Suppressor macrophage treated with lipopolysaccharide for 1 hour (primary cell): ENCODE results near the gene GRAMD2B.
"Not testable (repeated sequence)": the region's sequence is repeated elsewhere in the genome, so short reads cannot be mapped to it uniquely, and the experiment has no call there.

Experiments used
- DNase-seq, 3 donors: peaks; one replicate each; pipeline ENCODE4 v3.0.0-alpha.2; 2020 to 2022

The GRAMD2B gene, protein sequence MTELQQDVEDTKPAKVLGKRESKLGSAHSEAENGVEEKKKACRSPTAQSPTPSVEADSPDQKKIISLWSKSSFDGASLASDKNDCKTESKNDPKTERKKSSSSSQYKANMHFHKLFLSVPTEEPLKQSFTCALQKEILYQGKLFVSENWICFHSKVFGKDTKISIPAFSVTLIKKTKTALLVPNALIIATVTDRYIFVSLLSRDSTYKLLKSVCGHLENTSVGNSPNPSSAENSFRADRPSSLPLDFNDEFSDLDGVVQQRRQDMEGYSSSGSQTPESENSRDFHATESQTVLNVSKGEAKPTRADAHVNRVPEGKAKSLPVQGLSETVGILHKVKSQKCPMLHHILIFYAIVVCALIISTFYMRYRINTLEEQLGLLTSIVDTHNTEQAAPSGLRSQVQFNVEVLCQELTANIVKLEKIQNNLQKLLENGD

DNA sequence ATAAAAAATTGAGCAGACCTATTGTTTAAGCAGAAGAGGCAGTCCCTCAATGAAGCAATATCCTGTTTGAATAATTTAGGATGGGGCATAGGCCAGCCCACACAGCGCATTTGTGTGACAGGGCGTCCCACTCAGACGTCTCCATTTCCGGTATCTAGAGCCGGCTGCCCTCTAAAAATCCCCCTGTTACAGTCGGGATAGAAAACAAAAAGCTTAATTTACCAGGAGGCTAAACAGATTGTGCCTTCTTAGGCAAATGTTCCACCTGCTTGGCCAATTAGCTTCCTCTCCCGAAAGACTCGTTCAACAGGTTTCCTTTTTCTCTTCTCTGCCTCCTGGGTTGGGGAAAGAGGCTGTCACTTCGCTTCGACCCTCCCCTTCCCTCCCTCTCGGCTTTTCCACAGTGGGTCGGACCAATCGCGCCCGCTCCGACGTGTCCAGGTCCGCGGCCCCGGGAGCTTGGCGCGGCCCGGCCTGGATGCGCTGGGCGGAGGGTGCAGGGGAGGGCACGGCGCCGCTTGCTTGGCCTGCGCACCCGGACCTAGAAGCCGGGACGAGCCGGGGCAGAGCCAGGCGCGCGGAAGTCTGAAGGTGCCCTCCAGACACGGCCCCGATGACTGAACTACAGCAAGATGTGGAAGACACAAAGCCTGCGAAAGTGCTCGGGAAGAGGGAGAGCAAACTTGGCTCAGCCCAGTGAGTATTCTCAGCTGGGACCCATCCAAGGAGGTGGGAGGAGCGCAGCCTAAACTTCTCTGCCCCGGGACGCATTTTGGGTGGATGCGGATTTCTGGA is at the start of gene GRAMD2B:
TSS of gene GRAMD2B (plus strand) at position 416 of the 795 bp plus-strand sequence. CDS start at position 614, 198 bp downstream.
- peak; percentile 93 to 95 (median 94) for DNase-seq

- DNase-seq, result no peak
Measured at GRCh38 chr5:126374109-126374416, 49.1 kb upstream of the GRAMD2B start.

- no peak for DNase-seq
Measured at GRCh38 chr5:126376443-126376842, 46.8 kb upstream of the GRAMD2B start.

- DNase-seq, result no peak
Measured at GRCh38 chr5:126377424-126377823, 45.8 kb upstream of the GRAMD2B start.

GRCh38 chr5:126380316-126380715 is 42.9 kb upstream of the GRAMD2B start:
- not testable (repeated sequence) for DNase-seq

DNA sequence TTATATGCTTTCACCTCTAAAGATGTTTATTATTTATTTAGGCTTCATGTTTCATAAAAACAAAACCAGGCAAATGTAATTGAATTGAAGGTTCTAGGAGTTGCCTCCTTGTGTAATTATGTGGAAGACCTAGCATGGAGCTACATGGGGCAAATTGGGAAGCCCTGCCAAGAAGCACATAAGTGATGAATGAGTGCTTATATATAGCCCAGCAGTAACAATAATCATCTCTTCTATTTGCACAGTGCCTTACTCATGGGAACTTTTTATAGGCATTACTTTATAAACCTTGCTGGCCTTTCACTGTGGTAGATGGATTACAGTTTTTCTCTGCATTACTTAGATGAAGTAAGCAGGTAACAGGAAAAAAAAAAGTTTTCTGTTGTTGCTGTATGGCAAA is 40.0 kb upstream of the GRAMD2B start:
- no peak for DNase-seq

DNA sequence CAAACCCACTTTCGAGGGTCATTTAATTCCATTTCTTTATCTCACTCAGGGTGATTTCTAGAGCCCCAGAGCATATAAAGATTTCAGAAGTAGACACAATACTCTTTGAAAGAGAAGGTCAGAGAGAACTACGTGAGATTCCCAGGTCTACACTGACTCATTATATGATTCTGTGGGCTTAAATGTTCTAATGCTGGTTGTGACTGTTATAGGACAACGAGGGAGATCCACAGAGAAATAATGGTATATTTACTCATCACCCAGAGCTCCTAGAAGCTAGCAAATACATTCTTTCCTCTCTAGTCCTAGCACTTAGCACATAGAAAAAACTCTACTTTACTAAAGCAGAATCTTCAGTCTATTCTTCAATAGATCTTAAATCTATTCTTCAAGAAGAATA is 39.4 kb upstream of the GRAMD2B start:
- DNase-seq, result no peak

- DNase-seq, result no peak
Measured at GRCh38 chr5:126384985-126385384, 38.2 kb upstream of the GRAMD2B start.

- DNase-seq, result no peak
Measured at GRCh38 chr5:126385524-126386502, 37.4 kb upstream of the GRAMD2B start.

DNA sequence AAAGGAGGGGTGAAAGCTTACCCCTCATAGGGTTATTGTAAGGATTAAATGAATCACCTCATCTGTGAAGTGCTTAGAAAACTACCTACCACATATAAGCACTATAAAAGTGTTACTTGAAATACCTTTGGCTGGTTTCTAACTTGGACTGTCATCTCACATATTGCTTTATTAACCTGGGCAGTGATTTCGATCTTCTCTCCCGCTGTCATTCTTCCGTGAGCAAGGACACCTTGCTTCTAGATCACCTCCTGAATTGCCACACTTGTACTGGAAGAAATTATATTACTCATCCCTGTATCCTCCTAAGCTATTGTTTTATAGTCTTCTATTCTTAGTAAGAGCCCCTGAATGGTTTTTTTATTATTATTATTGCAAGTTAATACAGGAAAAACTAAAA is 34.0 kb upstream of the GRAMD2B start:
- no peak for DNase-seq

- no peak for DNase-seq
Measured at GRCh38 chr5:126390051-126390450, 33.2 kb upstream of the GRAMD2B start.

DNA sequence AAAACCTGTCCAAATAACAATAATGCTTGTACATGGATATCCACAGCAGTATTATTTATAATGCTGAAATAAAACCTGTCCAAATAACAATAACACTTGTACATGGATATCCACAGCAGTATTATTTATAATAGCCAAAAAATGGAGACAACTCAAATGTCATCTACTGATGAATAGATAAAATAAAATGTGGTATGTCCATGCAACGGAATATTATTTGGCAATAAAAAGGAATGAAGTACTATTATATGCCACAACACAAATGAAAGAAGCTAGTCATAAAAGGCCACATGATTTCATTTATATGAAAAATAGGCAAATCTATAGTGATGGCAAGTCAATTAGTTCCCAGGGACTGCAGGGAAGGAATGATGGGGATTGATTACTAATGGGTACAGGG is 31.8 kb upstream of the GRAMD2B start:
- DNase-seq, result no peak

- no peak for DNase-seq
Measured at GRCh38 chr5:126394211-126394788, 28.9 kb upstream of the GRAMD2B start.

DNA sequence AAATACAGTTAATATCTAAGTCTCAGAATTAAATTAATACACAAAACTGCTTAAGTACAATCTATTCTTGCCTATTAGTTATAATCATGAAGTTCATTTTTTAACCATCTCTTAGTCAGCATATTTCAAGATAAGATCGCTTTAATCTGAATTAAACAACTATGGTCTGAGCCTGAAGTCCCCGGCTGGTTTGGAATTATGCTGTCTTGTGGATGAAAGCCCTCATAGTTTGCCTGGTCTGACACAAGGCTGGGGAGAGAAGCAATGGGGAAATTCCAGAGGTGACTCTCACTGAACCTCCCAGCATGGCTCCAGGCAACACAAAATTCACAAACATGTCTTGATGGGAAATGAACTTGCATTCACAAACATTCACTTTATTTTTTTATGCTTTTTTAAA is 28.0 kb upstream of the GRAMD2B start:
- DNase-seq, result peak in 2 of 3 donors; percentile 4 to 11

- DNase-seq, result no peak
Measured at GRCh38 chr5:126395605-126396004, 27.6 kb upstream of the GRAMD2B start.

DNA sequence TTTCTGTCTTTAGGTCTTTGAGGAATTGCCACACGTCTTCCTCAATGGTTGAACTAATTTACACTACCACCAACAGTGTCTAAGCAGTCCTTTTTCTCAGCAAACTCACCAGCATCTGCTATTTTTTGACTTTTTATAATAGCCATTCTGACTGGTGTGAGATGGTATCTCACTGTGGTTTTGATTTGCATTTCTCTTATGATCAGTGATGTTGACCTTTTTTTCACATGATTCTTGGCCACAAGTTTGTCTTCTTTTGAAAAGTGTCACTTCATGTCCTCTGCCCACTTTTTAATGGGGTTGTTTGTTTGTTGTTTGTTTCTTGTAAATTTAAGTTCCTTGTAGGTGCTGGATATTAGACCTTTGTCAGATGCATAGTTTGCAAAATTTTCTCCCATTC is 26.5 kb upstream of the GRAMD2B start:
- DNase-seq, result not testable (repeated sequence)

- DNase-seq, result no peak
Measured at GRCh38 chr5:126398791-126399190, 24.4 kb upstream of the GRAMD2B start.

DNA sequence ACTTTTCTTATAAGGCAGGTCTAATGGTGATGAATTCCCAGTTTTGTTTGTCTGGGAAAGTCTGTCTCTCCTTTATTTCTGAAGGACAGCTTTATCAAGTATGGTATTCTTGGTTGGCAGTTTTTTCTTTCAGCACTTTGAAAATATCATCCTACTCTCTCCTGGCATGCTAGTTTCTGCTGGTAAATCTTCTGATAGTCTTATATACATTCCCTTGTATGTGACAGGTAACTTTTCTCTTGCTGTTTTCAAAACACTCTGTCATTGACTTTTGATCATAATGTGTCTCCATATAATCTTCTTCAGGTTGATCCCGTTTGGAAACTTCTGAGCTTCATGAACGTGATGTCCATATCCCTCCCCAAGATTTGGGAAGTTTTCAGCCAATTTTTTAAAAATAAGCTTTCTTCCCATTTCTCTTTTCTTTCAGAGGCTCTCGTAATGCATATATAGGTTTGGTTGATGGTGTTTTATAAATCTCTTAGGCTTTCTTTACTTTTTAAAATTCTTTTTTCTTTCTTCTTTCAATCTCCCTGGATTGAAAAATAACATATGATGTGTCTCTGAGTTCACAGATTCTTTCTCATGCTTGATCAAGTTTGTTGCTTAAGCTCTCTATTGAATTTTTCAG is 22.5 kb upstream of the GRAMD2B start:
- no peak for DNase-seq

- DNase-seq, result no peak
Measured at GRCh38 chr5:126402621-126403555, 20.3 kb upstream of the GRAMD2B start.

- no peak for DNase-seq
Measured at GRCh38 chr5:126403876-126404275, 19.3 kb upstream of the GRAMD2B start.

DNA sequence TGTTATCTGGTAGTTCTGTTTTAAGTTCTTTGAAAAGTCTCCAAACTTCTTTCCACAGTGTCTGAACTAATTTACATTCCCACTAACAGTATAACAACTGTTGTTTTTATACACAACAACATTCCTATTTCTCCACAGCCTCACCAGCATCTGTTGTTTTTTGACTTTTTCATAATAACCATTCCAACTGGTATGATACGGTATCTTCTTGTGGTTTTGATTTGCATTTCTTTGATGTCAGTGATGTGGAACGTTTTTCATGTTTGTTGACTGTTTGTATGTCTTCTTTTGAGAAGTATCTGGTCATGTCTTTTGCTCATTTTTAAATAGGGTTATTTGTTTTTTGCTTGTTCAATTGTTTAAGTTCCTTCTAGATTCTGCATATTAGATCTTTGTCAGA is 12.6 kb upstream of the GRAMD2B start:
- no peak for DNase-seq
